Measurements from ENCODE around the gene SLC9A6.

DNA sequence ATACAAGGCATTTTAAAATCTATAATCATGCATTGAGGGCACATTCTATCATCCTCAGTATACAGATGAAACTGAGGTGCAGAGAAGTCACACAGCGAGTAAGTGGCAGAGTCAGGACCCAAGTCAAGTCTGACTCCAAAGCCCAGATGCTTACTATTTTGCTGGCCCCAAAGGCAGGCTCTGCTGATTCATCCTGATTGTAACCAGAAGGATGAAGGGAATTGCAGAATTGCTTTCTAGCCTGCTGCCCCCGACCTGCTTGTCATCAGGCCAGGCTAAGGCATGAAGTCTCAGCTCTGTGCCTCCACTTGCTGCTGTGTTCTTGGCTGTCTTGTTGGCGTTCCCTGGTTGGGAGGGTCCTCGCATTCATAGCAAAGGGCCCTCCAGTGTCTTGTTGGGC is 62.7 kb downstream of the SLC9A6 start:
- TF ChIP-seq, protein P1, sequence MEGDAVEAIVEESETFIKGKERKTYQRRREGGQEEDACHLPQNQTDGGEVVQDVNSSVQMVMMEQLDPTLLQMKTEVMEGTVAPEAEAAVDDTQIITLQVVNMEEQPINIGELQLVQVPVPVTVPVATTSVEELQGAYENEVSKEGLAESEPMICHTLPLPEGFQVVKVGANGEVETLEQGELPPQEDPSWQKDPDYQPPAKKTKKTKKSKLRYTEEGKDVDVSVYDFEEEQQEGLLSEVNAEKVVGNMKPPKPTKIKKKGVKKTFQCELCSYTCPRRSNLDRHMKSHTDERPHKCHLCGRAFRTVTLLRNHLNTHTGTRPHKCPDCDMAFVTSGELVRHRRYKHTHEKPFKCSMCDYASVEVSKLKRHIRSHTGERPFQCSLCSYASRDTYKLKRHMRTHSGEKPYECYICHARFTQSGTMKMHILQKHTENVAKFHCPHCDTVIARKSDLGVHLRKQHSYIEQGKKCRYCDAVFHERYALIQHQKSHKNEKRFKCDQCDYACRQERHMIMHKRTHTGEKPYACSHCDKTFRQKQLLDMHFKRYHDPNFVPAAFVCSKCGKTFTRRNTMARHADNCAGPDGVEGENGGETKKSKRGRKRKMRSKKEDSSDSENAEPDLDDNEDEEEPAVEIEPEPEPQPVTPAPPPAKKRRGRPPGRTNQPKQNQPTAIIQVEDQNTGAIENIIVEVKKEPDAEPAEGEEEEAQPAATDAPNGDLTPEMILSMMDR (IDR thresholded peaks at IDR 0.05; ENCODE audit: low read depth, low read length), result no peak
- TF ChIP-seq EZH2phosphoT487 (IDR thresholded peaks at IDR 0.05; ENCODE audit: low read depth), result no peak
